HG02981 (cell line): Measurements from ENCODE around the gene NDUFB1.

Source experiments
- ATAC-seq: cut with Tn5 transposase; IDR thresholded peaks from one replicate; pipeline ENCODE4 v1.9.1; 2021; ENCODE audit warnings: mild to moderate bottlenecking, moderate library complexity; ENCODE audit not compliant: unreplicated experiment

NDUFB1 gene

GRCh38 chr14:92121670-92122350 lies at the start of gene NDUFB1, which contains the start of gene CPSF2:
Gene NDUFB1 (minus strand): TSS chr14:92121706. CDS start chr14:92117637, 4,069 bp downstream.
Gene CPSF2 (plus strand): TSS chr14:92121969. CDS start chr14:92130985, 9,016 bp downstream.
- ATAC-seq: peak; percentile 86

GRCh38 chr14:92164958-92165357 lies 43.5 kb upstream of the NDUFB1 start:
- ATAC-seq: no peak

- ATAC-seq: no peak
Observed at GRCh38 chr14:92161521-92161920, 40.0 kb upstream of the NDUFB1 start.

- no peak for ATAC-seq
Observed at GRCh38 chr14:92160619-92161018, 39.1 kb upstream of the NDUFB1 start.

GRCh38 chr14:92154283-92154942 lies 32.9 kb upstream of the NDUFB1 start:
- no peak for ATAC-seq

- ATAC-seq: no peak
Observed at GRCh38 chr14:92153581-92153980, 32.1 kb upstream of the NDUFB1 start.

GRCh38 chr14:92144708-92145107 lies 23.2 kb upstream of the NDUFB1 start:
- no peak for ATAC-seq

GRCh38 chr14:92143962-92144361 lies 22.5 kb upstream of the NDUFB1 start:
- no peak for ATAC-seq

- ATAC-seq: no peak
Observed at GRCh38 chr14:92143309-92143708, 21.8 kb upstream of the NDUFB1 start.

- no peak for ATAC-seq
Observed at GRCh38 chr14:92135269-92135668, 13.8 kb upstream of the NDUFB1 start.

- no peak for ATAC-seq
Observed at GRCh38 chr14:92134456-92134855, 12.9 kb upstream of the NDUFB1 start.

GRCh38 chr14:92122761-92123160 lies 1.3 kb upstream of the NDUFB1 start:
- no peak for ATAC-seq

GRCh38 chr14:92122351-92122677 lies 808 bp upstream of the NDUFB1 start:
- no peak for ATAC-seq

- ATAC-seq: peak; percentile 18
Observed at GRCh38 chr14:92121207-92121669, 268 bp downstream of the NDUFB1 start.

- ATAC-seq: no peak
Observed at GRCh38 chr14:92109490-92109889, 12.0 kb downstream of the NDUFB1 start.

GRCh38 chr14:92108345-92109254 lies 12.9 kb downstream of the NDUFB1 start:
- no peak for ATAC-seq

- peak; percentile 87 for ATAC-seq
Observed at GRCh38 chr14:92106143-92106926, 15.2 kb downstream of the NDUFB1 start, which contains the start of gene ATXN3. Gene ATXN3 (minus strand): TSS chr14:92106582. CDS start chr14:92106552, 30 bp downstream.

- ATAC-seq: no peak
Observed at GRCh38 chr14:92105893-92106142, 15.7 kb downstream of the NDUFB1 start.

GRCh38 chr14:92105073-92105892 lies 16.2 kb downstream of the NDUFB1 start:
- no peak for ATAC-seq
